K562 (cell line): ENCODE measurements around the gene SERINC3.

Experiments used
- EZH2 ChIP-seq: IDR thresholded peaks from 2 replicates; pipeline ENCODE4 v1.6.1; 2012; ENCODE audit warnings: low read depth, mild to moderate bottlenecking, inconsistent platforms, low read length, borderline replicate concordance
- FOS ChIP-seq: IDR thresholded peaks from 3 replicates; pipeline ENCODE4 v1.6.1; 2011; ENCODE audit not compliant: insufficient read length; ENCODE audit errors: extremely low read depth
- FOXM1 ChIP-seq, 2 experiments: fragments of 450-650 bp in 1 of 2; sonication (generic) in 1 of 2; formaldehyde crosslinking in 1 of 2; IDR thresholded peaks; 2 replicates each; pipeline versions ENCODE4 v1.6.1 to v1.9.0; 2017 to 2022; ENCODE audit warnings: low read depth in 2 of 2, mild to moderate bottlenecking in 2 of 2, missing genetic modification reagents in 1 of 2, moderate library complexity in 1 of 2
- MAZ ChIP-seq, 2 experiments: fragments of 450-650 bp in 1 of 2; sonication (generic) in 1 of 2; formaldehyde crosslinking; IDR thresholded peaks in 1 of 2; conservative IDR thresholded peaks in 1 of 2; 2 replicates each; pipeline versions ENCODE4 v1.4.0 to v1.5.0; 2020; ENCODE audit warnings: mild to moderate bottlenecking in 1 of 2, missing genetic modification reagents in 1 of 2
- POLR2A ChIP-seq: fragments of 450-650 bp; conservative IDR thresholded peaks from 2 replicates; pipeline ENCODE4 v1.6.1; 2016
- SIN3A ChIP-seq, 2 experiments: fragments of 150-350 bp in 1 of 2; IDR thresholded peaks; 2 replicates each; pipeline ENCODE4 v1.6.1; 2011 to 2016; ENCODE audit warnings: borderline replicate concordance in 2 of 2, low read depth in 2 of 2, low read length in 2 of 2, mild to moderate bottlenecking in 2 of 2, moderate library complexity in 2 of 2; ENCODE audit not compliant: control insufficient read depth in 1 of 2
- SRSF1 ChIP-seq: fragments of 200-400 bp; formaldehyde crosslinking; IDR thresholded peaks from 2 replicates; pipeline ENCODE4 v1.6.1; 2017; ENCODE audit warnings: mild to moderate bottlenecking, low read depth, low read length, moderate library complexity
- STAG1 ChIP-seq: sonication (generic); formaldehyde crosslinking; IDR thresholded peaks from 2 replicates; pipeline ENCODE4 v1.5.0; 2020; ENCODE audit warnings: missing genetic modification reagents, borderline replicate concordance
- TF ChIP-seq, protein P1 (sequence below), 3 experiments: IDR thresholded peaks in 2 of 3; conservative IDR thresholded peaks in 1 of 3; 2 replicates each; pipeline ENCODE4 v1.5.1; 2011 to 2012; ENCODE audit warnings: low read length in 3 of 3, mild to moderate bottlenecking in 3 of 3, control low read depth in 2 of 3, improper control_type of control experiment in 1 of 3, inconsistent platforms in 1 of 3, low read depth in 1 of 3, mixed read lengths in 1 of 3, moderate library complexity in 1 of 3; ENCODE audit not compliant: insufficient read depth in 2 of 3

- TF ChIP-seq FOS (no peak), POLR2A (no peak), SIN3A (IDR thresholded peaks at IDR 0.05; ENCODE audit: borderline replicate concordance in 2 of 2, control insufficient read depth in 1 of 2, low read depth in 2 of 2, low read length in 2 of 2) (no peak), EZH2 (no peak), STAG1 (no peak), SRSF1 (no peak), FOXM1 (IDR thresholded peaks at IDR 0.05; ENCODE audit: low read depth) (no peak), FOXM1 (CRISPR knock-in tag; IDR thresholded peaks at IDR 0.05; ENCODE audit: low read depth) (no peak), MAZ (CRISPR knock-in tag; conservative IDR thresholded peaks at IDR 0.05 in 1 of 2, IDR thresholded peaks at IDR 0.05 in 1 of 2) (no peak)
- TF ChIP-seq, protein P1, sequence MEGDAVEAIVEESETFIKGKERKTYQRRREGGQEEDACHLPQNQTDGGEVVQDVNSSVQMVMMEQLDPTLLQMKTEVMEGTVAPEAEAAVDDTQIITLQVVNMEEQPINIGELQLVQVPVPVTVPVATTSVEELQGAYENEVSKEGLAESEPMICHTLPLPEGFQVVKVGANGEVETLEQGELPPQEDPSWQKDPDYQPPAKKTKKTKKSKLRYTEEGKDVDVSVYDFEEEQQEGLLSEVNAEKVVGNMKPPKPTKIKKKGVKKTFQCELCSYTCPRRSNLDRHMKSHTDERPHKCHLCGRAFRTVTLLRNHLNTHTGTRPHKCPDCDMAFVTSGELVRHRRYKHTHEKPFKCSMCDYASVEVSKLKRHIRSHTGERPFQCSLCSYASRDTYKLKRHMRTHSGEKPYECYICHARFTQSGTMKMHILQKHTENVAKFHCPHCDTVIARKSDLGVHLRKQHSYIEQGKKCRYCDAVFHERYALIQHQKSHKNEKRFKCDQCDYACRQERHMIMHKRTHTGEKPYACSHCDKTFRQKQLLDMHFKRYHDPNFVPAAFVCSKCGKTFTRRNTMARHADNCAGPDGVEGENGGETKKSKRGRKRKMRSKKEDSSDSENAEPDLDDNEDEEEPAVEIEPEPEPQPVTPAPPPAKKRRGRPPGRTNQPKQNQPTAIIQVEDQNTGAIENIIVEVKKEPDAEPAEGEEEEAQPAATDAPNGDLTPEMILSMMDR (IDR thresholded peaks at IDR 0.05 in 2 of 3, conservative IDR thresholded peaks at IDR 0.05 in 1 of 3; ENCODE audit: insufficient read depth in 2 of 3, low read depth in 1 of 3, low read length in 3 of 3), result no peak
Observed at GRCh38 chr20:44495257-44495656, 26.6 kb downstream of the SERINC3 start.
